K562 (cell line): ENCODE results near the gene ZNF804A. TPM values are rescaled to one million over a fixed set of nuclear protein-coding genes. Genes with fewer than 3 reads are reported as not detected.

Experiments used
- ARID4B ChIP-seq: sonication (generic); formaldehyde crosslinking; IDR thresholded peaks from 2 replicates; pipeline ENCODE4 v1.8.0; 2022; ENCODE audit warnings: mild to moderate bottlenecking, missing genetic modification reagents
- polyA plus RNA-seq, 8 experiments: library from polyadenylated mRNA; depleted of rRNA in 4 of 8; stranded (reverse) in 5 of 8; unstranded in 3 of 8; fragments of >200 nt; fragmentation: Nextera tagmentation in 2 of 8; fragmentation: Illumina TruSeq in 1 of 8; extraction: Ambion mirVana in 2 of 8; extraction: Trizol in 1 of 8; gene quantifications; 2 replicates each; pipeline versions ENCODE4 v1.2.1 to v1.2.3, GENCODE V29; 2011 to 2014; ENCODE audit warnings: inconsistent platforms in 1 of 8, missing spikeins in 1 of 8
- total RNA-seq, 7 experiments: library from RNA; depleted of rRNA in 6 of 7; stranded (reverse); fragments of >200 nt in 6 of 7; fragmentation: Illumina TruSeq in 2 of 7; extraction: Trizol in 2 of 7; gene quantifications; 2 replicates each; pipeline versions ENCODE4 v1.2.1 to v1.2.3, GENCODE V29; 2011 to 2021; ENCODE audit warnings: low replicate concordance in 1 of 7
- TF ChIP-seq, protein P1 (sequence below): sonication (generic); formaldehyde crosslinking; IDR thresholded peaks from 2 replicates; pipeline ENCODE4 v1.8.0; 2023; ENCODE audit warnings: missing genetic modification reagents, mild to moderate bottlenecking, borderline replicate concordance

Gene ZNF804A
- total and polyA plus RNA-seq, 9 of the 15 experiments (the other 6 are each of a cell fraction or from before 2014, with no cell fraction given), result 0.01 to 1.2 (median 0.73) TPM

DNA sequence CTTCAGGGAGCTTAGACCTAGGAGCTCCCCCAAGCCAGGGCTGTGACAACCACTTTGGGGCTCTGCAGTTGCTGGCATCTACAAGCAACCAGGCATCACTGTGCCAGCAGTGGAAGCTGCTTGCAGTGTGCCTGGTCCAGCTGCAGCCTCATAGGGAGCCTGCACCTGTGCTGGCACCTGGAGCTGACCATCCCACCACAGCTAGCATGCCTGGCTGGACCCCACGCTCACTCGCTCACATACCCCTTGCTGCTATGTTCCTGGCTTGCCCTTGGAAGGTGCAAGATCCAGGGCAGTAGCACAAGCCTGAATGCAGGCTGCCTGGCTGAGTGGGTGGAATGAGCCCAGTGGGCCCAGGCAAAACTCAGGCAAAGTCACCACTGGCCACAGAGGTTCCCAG, 82.5 kb downstream of the ZNF804A start (continued):
- TF ChIP-seq ARID4B (CRISPR knock-in tag), result no peak
- TF ChIP-seq, protein P1, sequence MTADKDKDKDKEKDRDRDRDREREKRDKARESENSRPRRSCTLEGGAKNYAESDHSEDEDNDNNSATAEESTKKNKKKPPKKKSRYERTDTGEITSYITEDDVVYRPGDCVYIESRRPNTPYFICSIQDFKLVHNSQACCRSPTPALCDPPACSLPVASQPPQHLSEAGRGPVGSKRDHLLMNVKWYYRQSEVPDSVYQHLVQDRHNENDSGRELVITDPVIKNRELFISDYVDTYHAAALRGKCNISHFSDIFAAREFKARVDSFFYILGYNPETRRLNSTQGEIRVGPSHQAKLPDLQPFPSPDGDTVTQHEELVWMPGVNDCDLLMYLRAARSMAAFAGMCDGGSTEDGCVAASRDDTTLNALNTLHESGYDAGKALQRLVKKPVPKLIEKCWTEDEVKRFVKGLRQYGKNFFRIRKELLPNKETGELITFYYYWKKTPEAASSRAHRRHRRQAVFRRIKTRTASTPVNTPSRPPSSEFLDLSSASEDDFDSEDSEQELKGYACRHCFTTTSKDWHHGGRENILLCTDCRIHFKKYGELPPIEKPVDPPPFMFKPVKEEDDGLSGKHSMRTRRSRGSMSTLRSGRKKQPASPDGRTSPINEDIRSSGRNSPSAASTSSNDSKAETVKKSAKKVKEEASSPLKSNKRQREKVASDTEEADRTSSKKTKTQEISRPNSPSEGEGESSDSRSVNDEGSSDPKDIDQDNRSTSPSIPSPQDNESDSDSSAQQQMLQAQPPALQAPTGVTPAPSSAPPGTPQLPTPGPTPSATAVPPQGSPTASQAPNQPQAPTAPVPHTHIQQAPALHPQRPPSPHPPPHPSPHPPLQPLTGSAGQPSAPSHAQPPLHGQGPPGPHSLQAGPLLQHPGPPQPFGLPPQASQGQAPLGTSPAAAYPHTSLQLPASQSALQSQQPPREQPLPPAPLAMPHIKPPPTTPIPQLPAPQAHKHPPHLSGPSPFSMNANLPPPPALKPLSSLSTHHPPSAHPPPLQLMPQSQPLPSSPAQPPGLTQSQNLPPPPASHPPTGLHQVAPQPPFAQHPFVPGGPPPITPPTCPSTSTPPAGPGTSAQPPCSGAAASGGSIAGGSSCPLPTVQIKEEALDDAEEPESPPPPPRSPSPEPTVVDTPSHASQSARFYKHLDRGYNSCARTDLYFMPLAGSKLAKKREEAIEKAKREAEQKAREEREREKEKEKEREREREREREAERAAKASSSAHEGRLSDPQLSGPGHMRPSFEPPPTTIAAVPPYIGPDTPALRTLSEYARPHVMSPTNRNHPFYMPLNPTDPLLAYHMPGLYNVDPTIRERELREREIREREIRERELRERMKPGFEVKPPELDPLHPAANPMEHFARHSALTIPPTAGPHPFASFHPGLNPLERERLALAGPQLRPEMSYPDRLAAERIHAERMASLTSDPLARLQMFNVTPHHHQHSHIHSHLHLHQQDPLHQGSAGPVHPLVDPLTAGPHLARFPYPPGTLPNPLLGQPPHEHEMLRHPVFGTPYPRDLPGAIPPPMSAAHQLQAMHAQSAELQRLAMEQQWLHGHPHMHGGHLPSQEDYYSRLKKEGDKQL, result no peak
- TF ChIP-seq, all 486 proteins: peak for 0
